HepG2 (cell line): ENCODE results near the gene CAMTA1. TPM values are rescaled to one million over a fixed set of nuclear protein-coding genes. Genes with fewer than 3 reads are reported as not detected.

Experiments
- ATAC-seq: fragments of 200-7000 bp; cut with Tn5 transposase; 3 replicates; pipeline ENCODE4 v1.9.1; 2020; ENCODE audit warnings: mild to moderate bottlenecking, moderate library complexity
- BruUV-seq: library from RNA; stranded (reverse); fragments of 400-500 nt; replicated peaks from 2 replicates; lab custom pipeline; 2021; lab: Mats Ljungman, UMichigan
- CTCF ChIA-PET: fragments of 300-600 bp; formaldehyde crosslinking; extraction: SDS; loops from one replicate; lab custom pipeline; 2021; ENCODE audit warnings: low total read pairs, inconsistent platforms, low intra/inter-chr PET ratio; lab: Yijun Ruan, JAX
- POLR2A ChIA-PET: fragments of 350-600 bp; sonication (Branson Sonifier 250); formaldehyde crosslinking; loops from one replicate; lab custom pipeline; 2020; ENCODE audit warnings: antibody characterized with exemption, inconsistent platforms; lab: Yijun Ruan, JAX
- DNase-seq: peaks from one replicate; pipeline ENCODE4 v3.0.0-alpha.2; 2015; ENCODE audit warnings: low spot score
- FAIRE-seq: peaks from 3 replicates; lab custom pipeline; 2011; peaks lifted over from hg19 to GRCh38; lab: Jason Lieb, UNC
- H2AFZ ChIP-seq: one replicate; pipeline ENCODE4 v1.6.1; 2011; ENCODE audit warnings: low read length, inconsistent platforms
- H3K27ac ChIP-seq: fragments of 300-600 bp; 3 replicates; pipeline ENCODE4 v1.8.0; 2011; ENCODE audit warnings: mixed run types, mild to moderate bottlenecking, mixed read lengths, low read length, inconsistent platforms; ENCODE audit not compliant: insufficient read depth; ENCODE audit errors: extremely low read length
- H3K27me3 ChIP-seq, 2 experiments: fragments of 200-600 bp in 1 of 2; 2 replicates in 1 of 2; 3 replicates in 1 of 2; pipeline versions ENCODE4 v1.6.0 to v1.8.0; 2011; ENCODE audit warnings: low read length in 2 of 2, mild to moderate bottlenecking in 2 of 2, moderate library complexity in 2 of 2, inconsistent platforms in 1 of 2; ENCODE audit not compliant: insufficient read depth in 2 of 2, control insufficient read depth in 1 of 2
- H3K36me3 ChIP-seq, 2 experiments: fragments of 200-600 bp in 1 of 2; replicated peaks in 1 of 2; 2 replicates in 1 of 2; 3 replicates in 1 of 2; pipeline versions ENCODE4 v1.5.1 to v1.8.0; 2011; ENCODE audit warnings: low read length in 2 of 2, inconsistent platforms in 1 of 2; ENCODE audit not compliant: insufficient read depth in 2 of 2, control insufficient read depth in 1 of 2
- H3K4me1 ChIP-seq: 2 replicates; pipeline ENCODE4 v1.5.1; 2012; ENCODE audit warnings: low read length, inconsistent platforms; ENCODE audit not compliant: insufficient read depth
- H3K4me2 ChIP-seq: 2 replicates; pipeline ENCODE4 v1.6.0; 2011; ENCODE audit warnings: low read depth, low read length, inconsistent platforms
- H3K4me3 ChIP-seq, 3 experiments: fragments of 200-600 bp in 1 of 3; sonication (generic), shearing (Covaris generic) in 1 of 3; replicated peaks in 1 of 3; 2 replicates each; pipeline ENCODE4 v1.5.1; 2011 to 2016; ENCODE audit warnings: low read length in 3 of 3, inconsistent platforms in 2 of 3, low read depth in 2 of 3, mild to moderate bottlenecking in 2 of 3, control low read depth in 1 of 3, mixed read lengths in 1 of 3; ENCODE audit not compliant: insufficient read depth in 1 of 3
- H3K79me2 ChIP-seq: one replicate; pipeline ENCODE4 v1.6.1; 2011; ENCODE audit warnings: low read length, inconsistent platforms; ENCODE audit not compliant: insufficient read depth
- H3K9ac ChIP-seq: 2 replicates; pipeline ENCODE4 v1.6.0; 2011; ENCODE audit warnings: mild to moderate bottlenecking, low read depth, low read length, inconsistent platforms; ENCODE audit not compliant: insufficient read depth
- H3K9me3 ChIP-seq: 2 replicates; pipeline ENCODE4 v1.5.1; 2012; ENCODE audit warnings: mild to moderate bottlenecking, low read length
- H4K20me1 ChIP-seq: 2 replicates; pipeline ENCODE4 v1.6.0; 2011; ENCODE audit warnings: inconsistent platforms, mild to moderate bottlenecking, low read length, moderate library complexity; ENCODE audit not compliant: insufficient read depth
- AGO2 ChIP-seq: fragments of 200-400 bp; formaldehyde crosslinking; optimal IDR thresholded peaks from 2 replicates; pipeline ENCODE3; 2017; ENCODE audit warnings: mild to moderate bottlenecking, low read depth, low read length, moderate library complexity
- AHR ChIP-seq: IDR thresholded peaks from 2 replicates; pipeline ENCODE4 v1.6.1; 2018; ENCODE audit warnings: missing genetic modification reagents, missing compliant biosample characterization
- MEF2D ChIP-seq: sonication (generic); formaldehyde crosslinking; IDR thresholded peaks from 2 replicates; pipeline ENCODE4 v1.5.1; 2020; ENCODE audit warnings: mild to moderate bottlenecking, missing genetic modification reagents
- NCOA5 ChIP-seq: sonication (generic); formaldehyde crosslinking; IDR thresholded peaks from 2 replicates; pipeline ENCODE4 v1.4.0; 2020; ENCODE audit warnings: missing genetic modification reagents
- PCBP2 ChIP-seq: fragments of 200-400 bp; formaldehyde crosslinking; optimal IDR thresholded peaks from 2 replicates; pipeline ENCODE3; 2018; ENCODE audit warnings: low read length, low read depth; ENCODE audit not compliant: poor library complexity, severe bottlenecking
- SUZ12 ChIP-seq: fragments of 150-350 bp; IDR thresholded peaks from 2 replicates; pipeline ENCODE4 v1.6.1; 2014; ENCODE audit warnings: low read depth, low read length
- TEAD3 ChIP-seq: optimal IDR thresholded peaks from 2 replicates; pipeline ENCODE3; 2016; ENCODE audit warnings: borderline replicate concordance
- THRA ChIP-seq: sonication (generic); formaldehyde crosslinking; IDR thresholded peaks from 2 replicates; pipeline ENCODE4 v1.4.0; 2020; ENCODE audit warnings: missing genetic modification reagents, borderline replicate concordance
- TP53 ChIP-seq: sonication (generic); formaldehyde crosslinking; conservative IDR thresholded peaks from 2 replicates; pipeline ENCODE4 v1.4.0; 2020; ENCODE audit warnings: missing genetic modification reagents
- ZKSCAN1 ChIP-seq: fragments of 150-350 bp; IDR thresholded peaks from 2 replicates; pipeline ENCODE4 v1.6.1; 2014; ENCODE audit warnings: low read length
- ZNF20 ChIP-seq: sonication (generic); formaldehyde crosslinking; IDR thresholded peaks from 2 replicates; pipeline ENCODE4 v1.4.0; 2020; ENCODE audit warnings: mild to moderate bottlenecking, moderate library complexity, missing genetic modification reagents
- ZNF687 ChIP-seq: sonication (generic); formaldehyde crosslinking; IDR thresholded peaks from 2 replicates; pipeline ENCODE4 v1.5.1; 2020; ENCODE audit warnings: mild to moderate bottlenecking, missing genetic modification reagents, moderate library complexity
- WGBS: methylation state at CpG from one replicate; pipeline ENCODE4 v1.1.6; 2017; ENCODE audit warnings: low lambda C conversion rate; 5-methylcytosine and 5-hydroxymethylcytosine counted together
- in situ Hi-C: cut with HindIII; loops from 2 replicates; pipeline ENCODE4 v1.10.0; 2017; ENCODE audit warnings: low pct_unique_long_range_greater_than_20kb; ENCODE audit not compliant: extremely low pct_ligation_motif_present
- intact Hi-C: fragments of 100-400 bp; cut with micrococcal nuclease; formaldehyde crosslinking; loops from one replicate; pipeline ENCODE4 v1.10.0; 2022; ENCODE audit not compliant: unreplicated experiment
- polyA plus RNA-seq, 8 experiments: library from polyadenylated mRNA; depleted of rRNA in 3 of 8; stranded (reverse) in 7 of 8; unstranded in 1 of 8; fragments of >200 nt; fragmentation: Illumina TruSeq in 4 of 8; extraction: Trizol in 4 of 8; gene quantifications; 2 replicates each; pipeline versions ENCODE4 v1.2.1 to v1.2.3, GENCODE V29; 2011 to 2016; ENCODE audit warnings: low read depth in 4 of 8, missing spikeins in 1 of 8, mixed read lengths in 1 of 8; ENCODE audit not compliant: insufficient read depth in 1 of 8
- total RNA-seq, 5 experiments: library from RNA; depleted of rRNA; stranded (reverse); fragments of >200 nt; fragmentation: Illumina TruSeq; extraction: Trizol; gene quantifications; 2 replicates each; pipeline ENCODE4 v1.2.3, GENCODE V29; 2016; ENCODE audit warnings: low read depth in 1 of 5

The CAMTA1 gene
- total and polyA plus RNA-seq, 2 of the 13 experiments (the other 11 are each of a cell fraction or from before 2014, with no cell fraction given) = 25.0 to 36.4 TPM

GRCh38 chr1:7013833-7014639 lies 228.8 kb downstream of the CAMTA1 start (continued):
- TF ChIP-seq THRA (CRISPR knock-in tag) (no peak), ZKSCAN1 (no peak), AHR (CRISPR knock-in tag) (no peak), MEF2D (CRISPR knock-in tag) (no peak)

GRCh38 chr1:7014640-7014930 lies 229.3 kb downstream of the CAMTA1 start:
- Histone ChIP-seq H3K36me3 (no peaks in the 10 kb centered on the region), H3K4me1 (peaks cover 12% of the 10 kb centered on the region), H3K27me3 (peaks cover 5 to 29% of the 10 kb centered on the region in 2 experiments; a peak in 4 of 5 replicates), H3K4me2 (no peak overlapping the region), H3K4me3 (no peak overlapping the region), H4K20me1 (no peaks in the 10 kb centered on the region), H3K79me2 (no peaks in the 10 kb centered on the region), H3K27ac (no peak overlapping the region), H2AFZ (no peak overlapping the region), H3K9me3 (no peaks in the 10 kb centered on the region), H3K9ac (no peak overlapping the region)
- intact Hi-C loops (no loop called here), in situ Hi-C loops (no loop called here)
- ATAC-seq (no peak), FAIRE-seq (no peak), DNase-seq (no peak)
- WGBS = 12% methylated on average over 6 of the region's 8 CpGs
- no peak for TF ChIP-seq AGO2
- TF ChIP-seq NCOA5 = no peak
- no peak for TF ChIP-seq TP53 (CRISPR knock-in tag)
- no peak for TF ChIP-seq PCBP2
- TF ChIP-seq ZNF20 (CRISPR knock-in tag) = no peak
- TF ChIP-seq TEAD3 (CRISPR knock-in tag) = no peak
- no peak for TF ChIP-seq ZNF687 (CRISPR knock-in tag)
- TF ChIP-seq SUZ12 = no peak
- BruUV-seq = no TSS peak
- POLR2A ChIA-PET = no interaction called here
- CTCF ChIA-PET = no interaction called here
